T-helper 2 cell treated with Interferon-gamma antibody and Interleukin-4, amounts not matched to agents 5 μg/mL and 100 μg/mL, for 36 hours (primary cell): ENCODE measurements around the gene PPDPF.
A peak's percentile ranks its signal among the peaks of the same experiment; 100 is the strongest.
"Not testable (repeated sequence)": the region's sequence is repeated elsewhere in the genome, so short reads cannot be mapped to it uniquely, and the experiment has no call there.

Experiments
- DNase-seq: peaks from one replicate; pipeline ENCODE4 v3.0.0; 2021; ENCODE audit warnings: low spot score
- H3K27ac Mint-ChIP-seq: one replicate; pipeline ENCODE4 v1.8.0; 2021; ENCODE audit warnings: mild to moderate bottlenecking, mixed read lengths
- H3K27me3 Mint-ChIP-seq: one replicate; pipeline ENCODE4 v1.8.0; 2021; ENCODE audit warnings: low read depth, mixed read lengths
- H3K36me3 Mint-ChIP-seq: one replicate; pipeline ENCODE4 v1.8.0; 2021; ENCODE audit warnings: low read depth, mixed read lengths
- H3K4me1 Mint-ChIP-seq: one replicate; pipeline ENCODE4 v1.8.0; 2021; ENCODE audit warnings: low read depth, mixed read lengths
- H3K4me3 Mint-ChIP-seq: one replicate; pipeline ENCODE4 v1.8.0; 2022; ENCODE audit warnings: mild to moderate bottlenecking, moderate library complexity, mixed read lengths
- H3K9me3 Mint-ChIP-seq: one replicate; pipeline ENCODE4 v1.8.0; 2021; ENCODE audit warnings: mixed read lengths

Gene PPDPF

GRCh38 chr20:63500902-63501817 lies 19.4 kb upstream of the PPDPF start:
- H3K27me3 Mint-ChIP-seq = peaks cover 30% of the 10 kb centered on the region
- H3K36me3 Mint-ChIP-seq = no peaks in the 10 kb centered on the region
- no peak overlapping the region for H3K4me3 Mint-ChIP-seq
- no peaks in the 10 kb centered on the region for H3K4me1 Mint-ChIP-seq
- no peak overlapping the region for H3K27ac Mint-ChIP-seq
- peaks cover 3% of the 10 kb centered on the region for H3K9me3 Mint-ChIP-seq
- no peak for DNase-seq

GRCh38 chr20:63501818-63502670 lies 18.5 kb upstream of the PPDPF start:
- no peak for DNase-seq
- no peaks in the 10 kb centered on the region for H3K36me3 Mint-ChIP-seq
- peaks cover 1% of the 10 kb centered on the region for H3K4me1 Mint-ChIP-seq
- peaks cover 21% of the 10 kb centered on the region for H3K27me3 Mint-ChIP-seq
- no peak overlapping the region for H3K27ac Mint-ChIP-seq
- no peak overlapping the region for H3K4me3 Mint-ChIP-seq
- H3K9me3 Mint-ChIP-seq = peaks cover 3% of the 10 kb centered on the region

- no peaks in the 10 kb centered on the region for H3K36me3 Mint-ChIP-seq
- H3K9me3 Mint-ChIP-seq = peaks cover 3% of the 10 kb centered on the region
- H3K27ac Mint-ChIP-seq = no peak overlapping the region
- H3K4me1 Mint-ChIP-seq = peaks cover 1% of the 10 kb centered on the region
- peaks cover 17% of the 10 kb centered on the region for H3K27me3 Mint-ChIP-seq
- H3K4me3 Mint-ChIP-seq = no peak overlapping the region
- no peak for DNase-seq
These were observed 17.8 kb upstream of the PPDPF start for GRCh38 chr20:63502671-63503172.

- peaks cover 19% of the 10 kb centered on the region for H3K27me3 Mint-ChIP-seq
- H3K27ac Mint-ChIP-seq = no peak overlapping the region
- H3K9me3 Mint-ChIP-seq = peaks cover 3% of the 10 kb centered on the region
- peaks cover 4% of the 10 kb centered on the region for H3K4me1 Mint-ChIP-seq
- no peaks in the 10 kb centered on the region for H3K36me3 Mint-ChIP-seq
- H3K4me3 Mint-ChIP-seq = no peak overlapping the region
- DNase-seq = no peak
These were observed 17.0 kb upstream of the PPDPF start for GRCh38 chr20:63503524-63503923.

DNA sequence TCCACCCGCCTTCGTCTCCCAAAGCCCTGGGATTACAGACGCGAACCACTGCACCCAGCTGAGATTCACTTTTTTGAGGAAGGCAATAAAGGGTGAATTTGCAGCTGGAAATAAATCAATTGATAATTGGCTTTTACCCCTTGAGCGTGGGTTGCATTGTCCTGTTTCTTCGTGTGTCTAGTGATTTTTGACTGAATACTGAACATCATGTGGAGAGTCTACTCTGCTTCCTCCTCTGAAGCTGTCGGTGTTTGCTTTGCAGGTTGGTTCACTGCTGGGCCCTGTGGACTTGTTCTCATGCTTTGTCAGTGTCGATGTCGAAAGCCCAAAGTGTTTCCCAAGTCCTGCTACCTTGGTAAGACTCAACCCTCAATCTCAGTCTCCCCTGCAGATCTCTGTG lies 15.9 kb upstream of the PPDPF start:
- peaks cover 25% of the 10 kb centered on the region for H3K27me3 Mint-ChIP-seq
- H3K4me1 Mint-ChIP-seq = peaks cover 4% of the 10 kb centered on the region

DNA sequence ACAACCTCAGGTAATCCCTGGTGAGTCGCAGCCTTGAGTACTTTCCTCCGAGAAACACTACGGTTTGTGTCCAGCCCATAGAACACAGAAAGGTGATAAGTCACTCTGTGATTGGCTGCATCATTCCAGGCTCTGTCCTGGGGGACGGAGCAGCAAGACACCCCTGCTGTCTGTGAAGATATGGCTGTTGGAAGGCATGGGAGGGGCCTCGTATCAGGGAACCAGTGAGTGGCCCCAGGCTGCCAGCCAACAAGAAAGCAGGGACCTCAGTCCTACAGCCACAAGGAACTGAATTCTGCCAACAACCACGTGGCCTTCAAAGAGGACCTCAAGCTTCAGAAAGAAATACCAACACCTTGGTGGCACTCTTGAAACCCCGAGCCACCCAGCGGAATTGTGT lies 15.3 kb upstream of the PPDPF start:
- H3K36me3 Mint-ChIP-seq = no peaks in the 10 kb centered on the region
- no peak for DNase-seq
- H3K4me1 Mint-ChIP-seq = peaks cover 4% of the 10 kb centered on the region
- H3K9me3 Mint-ChIP-seq = peaks cover 3% of the 10 kb centered on the region
- peaks cover 29% of the 10 kb centered on the region for H3K27me3 Mint-ChIP-seq
- H3K4me3 Mint-ChIP-seq = no peak overlapping the region
- no peak overlapping the region for H3K27ac Mint-ChIP-seq

More for the DNA sequence above, 15.9 kb upstream of the PPDPF start:
- H3K27ac Mint-ChIP-seq = no peak overlapping the region
- no peak for DNase-seq
- no peaks in the 10 kb centered on the region for H3K36me3 Mint-ChIP-seq
- H3K9me3 Mint-ChIP-seq = peaks cover 3% of the 10 kb centered on the region
- H3K4me3 Mint-ChIP-seq = no peak overlapping the region

DNA sequence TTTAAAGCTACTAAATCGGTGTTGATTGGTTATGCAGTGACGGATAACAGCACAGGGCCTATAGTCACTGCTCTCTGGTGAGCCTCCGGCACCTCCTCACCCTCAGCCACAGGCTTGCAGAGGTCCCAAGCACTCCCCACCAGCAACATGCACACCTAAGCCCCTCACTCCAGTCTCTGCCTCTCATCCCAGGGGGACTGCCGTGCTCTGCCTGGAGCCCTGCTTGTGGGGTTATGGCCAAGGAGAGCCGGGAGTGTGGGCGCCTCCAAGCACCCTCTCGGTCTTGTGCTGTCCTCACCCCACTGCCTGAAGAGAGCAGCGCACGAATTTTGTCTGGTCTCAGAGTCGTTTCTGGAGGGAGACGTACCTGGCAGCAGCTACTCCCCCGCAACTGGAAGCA lies 14.8 kb upstream of the PPDPF start:
- peaks cover 3% of the 10 kb centered on the region for H3K9me3 Mint-ChIP-seq
- peaks cover 4% of the 10 kb centered on the region for H3K4me1 Mint-ChIP-seq
- H3K27me3 Mint-ChIP-seq = peaks cover 30% of the 10 kb centered on the region
- no peak for DNase-seq
- H3K4me3 Mint-ChIP-seq = no peak overlapping the region
- no peaks in the 10 kb centered on the region for H3K36me3 Mint-ChIP-seq
- H3K27ac Mint-ChIP-seq = no peak overlapping the region

GRCh38 chr20:63507083-63507743 lies 13.4 kb upstream of the PPDPF start:
- H3K9me3 Mint-ChIP-seq = peaks cover 3% of the 10 kb centered on the region
- no peak overlapping the region for H3K4me3 Mint-ChIP-seq
- no peaks in the 10 kb centered on the region for H3K36me3 Mint-ChIP-seq
- H3K4me1 Mint-ChIP-seq = peaks cover 4% of the 10 kb centered on the region
- DNase-seq = no peak
- peaks cover 27% of the 10 kb centered on the region for H3K27me3 Mint-ChIP-seq
- H3K27ac Mint-ChIP-seq = no peak overlapping the region

DNA sequence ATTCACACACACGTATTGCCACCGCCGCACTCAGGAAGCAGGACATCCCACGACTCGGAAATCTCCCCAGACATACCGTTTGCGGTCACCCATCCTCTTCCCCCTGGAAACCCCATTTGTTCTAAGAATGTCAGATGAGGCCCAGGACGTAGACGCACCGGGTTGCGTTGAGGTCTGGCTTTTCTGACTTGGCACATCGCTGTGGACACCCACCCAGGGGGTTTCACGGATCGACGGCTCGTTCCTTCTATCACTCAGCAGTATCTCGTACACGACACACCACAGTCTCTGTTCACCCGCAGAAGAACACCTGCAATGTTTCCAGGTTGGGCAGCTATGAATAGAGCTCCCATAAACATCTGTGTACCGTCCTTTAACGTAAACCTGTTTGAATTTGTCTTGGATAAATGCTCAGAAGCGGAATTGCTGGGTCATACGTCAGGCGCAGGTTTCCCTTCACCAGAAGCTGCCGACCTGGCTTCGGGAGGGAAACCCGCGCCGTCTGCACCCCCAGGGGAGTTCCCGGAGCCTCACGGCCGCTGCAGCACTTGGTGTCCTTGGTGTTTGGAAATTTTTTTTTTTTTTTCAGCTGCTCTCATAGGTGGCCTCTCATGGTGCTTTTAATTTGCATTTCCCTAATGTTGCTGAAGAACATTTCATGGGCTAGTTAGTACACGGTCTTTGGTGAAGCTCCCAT lies 12.3 kb upstream of the PPDPF start:
- H3K27ac Mint-ChIP-seq = no peak overlapping the region
- H3K4me1 Mint-ChIP-seq = peaks cover 4% of the 10 kb centered on the region
- H3K36me3 Mint-ChIP-seq = no peaks in the 10 kb centered on the region
- peak; percentile 16 for DNase-seq
- peaks cover 36% of the 10 kb centered on the region for H3K27me3 Mint-ChIP-seq
- H3K4me3 Mint-ChIP-seq = no peak overlapping the region
- peaks cover 3% of the 10 kb centered on the region for H3K9me3 Mint-ChIP-seq

DNA sequence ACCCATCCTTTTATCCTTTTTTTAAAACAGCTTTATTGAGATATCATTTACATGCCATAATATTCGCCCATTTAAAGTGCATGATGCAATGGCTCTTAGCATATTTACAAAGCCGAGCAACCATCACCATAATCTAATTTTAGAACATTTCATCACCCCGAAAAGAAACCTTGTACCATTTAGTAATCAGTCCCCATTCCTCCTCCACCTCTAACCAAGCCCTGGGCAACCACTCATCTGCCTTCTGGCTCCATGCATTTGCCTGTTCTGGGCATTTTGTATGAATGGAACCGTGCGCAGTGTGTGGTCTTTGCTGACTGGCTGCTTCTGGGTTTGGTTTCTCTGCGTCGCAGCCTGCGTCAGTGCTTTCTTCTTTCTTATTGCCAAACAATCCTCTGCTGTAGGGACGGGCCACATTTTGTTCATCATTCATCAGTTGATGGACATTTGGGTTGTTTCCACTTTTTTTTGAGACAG lies 11.4 kb upstream of the PPDPF start:
- Mint-ChIP-seq H3K9me3 (peaks cover under 1% of the 10 kb centered on the region), H3K4me1 (peaks cover 4% of the 10 kb centered on the region), H3K27ac (no peak overlapping the region), H3K4me3 (no peak overlapping the region), H3K36me3 (no peaks in the 10 kb centered on the region), H3K27me3 (peaks cover 37% of the 10 kb centered on the region)
- no peak for DNase-seq

DNA sequence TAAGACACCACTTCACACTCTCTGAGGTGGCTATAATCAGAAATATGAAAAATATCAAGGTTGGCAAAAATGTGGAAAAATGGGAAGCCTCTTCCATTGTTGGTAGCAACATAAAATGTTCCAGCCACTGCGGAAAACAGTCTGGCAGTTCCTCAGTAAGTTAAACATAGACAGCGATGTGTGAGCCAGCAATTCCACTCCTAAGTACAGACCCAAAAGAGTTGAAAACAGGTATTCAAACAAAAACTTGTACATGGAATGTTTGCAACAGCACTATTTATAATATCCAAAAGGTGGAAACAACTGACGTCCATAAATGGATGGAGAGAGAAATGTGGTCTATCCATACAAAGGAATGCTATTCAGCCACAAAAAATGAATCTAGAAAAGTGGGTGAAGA lies 7.4 kb upstream of the PPDPF start:
- Mint-ChIP-seq H3K4me3 (no peak overlapping the region), H3K9me3 (peaks cover 4% of the 10 kb centered on the region), H3K36me3 (no peaks in the 10 kb centered on the region), H3K27me3 (peaks cover 40% of the 10 kb centered on the region), H3K27ac (no peak overlapping the region), H3K4me1 (peaks cover under 1% of the 10 kb centered on the region)
- no peak for DNase-seq

DNA sequence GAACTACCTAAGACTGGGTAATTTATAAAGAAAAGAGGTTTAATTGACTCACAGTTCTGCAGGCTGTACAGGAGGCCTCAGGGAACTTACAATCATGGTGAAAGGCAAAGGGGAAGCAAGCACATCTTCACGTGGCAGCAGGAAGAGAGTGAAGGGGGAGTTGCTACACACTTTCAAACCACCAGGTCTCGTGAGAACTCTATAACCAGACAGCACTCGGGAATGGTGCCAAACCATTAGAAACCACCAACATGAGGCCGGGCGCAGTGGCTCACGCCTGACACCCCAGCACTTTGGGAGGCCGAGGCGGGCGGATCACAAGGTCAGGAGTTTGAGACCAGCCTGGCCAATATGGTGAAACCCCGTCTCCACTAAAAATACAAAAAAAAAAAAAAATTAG lies 6.0 kb upstream of the PPDPF start:
- H3K36me3 Mint-ChIP-seq, H3K27ac Mint-ChIP-seq, DNase-seq, H3K9me3 Mint-ChIP-seq, H3K4me3 Mint-ChIP-seq, H3K4me1 Mint-ChIP-seq: not testable (repeated sequence)
- H3K27me3 Mint-ChIP-seq = peaks cover 33% of the 10 kb centered on the region
